Activated CD4-positive, alpha-beta T cell treated with anti-CD3 and anti-CD28 coated beads for 48 hours (primary cell): ENCODE measurements around the gene OR8A1.
"Not testable (repeated sequence)": the region's sequence is repeated elsewhere in the genome, so short reads cannot be mapped to it uniquely, and the experiment has no call there.

Experiments
- DNase-seq: peaks from one replicate; pipeline ENCODE4 v3.0.0-alpha.2; 2020

Gene OR8A1

GRCh38 chr11:124597626-124598025 lies 27.8 kb downstream of the OR8A1 start:
- no peak for DNase-seq

DNA sequence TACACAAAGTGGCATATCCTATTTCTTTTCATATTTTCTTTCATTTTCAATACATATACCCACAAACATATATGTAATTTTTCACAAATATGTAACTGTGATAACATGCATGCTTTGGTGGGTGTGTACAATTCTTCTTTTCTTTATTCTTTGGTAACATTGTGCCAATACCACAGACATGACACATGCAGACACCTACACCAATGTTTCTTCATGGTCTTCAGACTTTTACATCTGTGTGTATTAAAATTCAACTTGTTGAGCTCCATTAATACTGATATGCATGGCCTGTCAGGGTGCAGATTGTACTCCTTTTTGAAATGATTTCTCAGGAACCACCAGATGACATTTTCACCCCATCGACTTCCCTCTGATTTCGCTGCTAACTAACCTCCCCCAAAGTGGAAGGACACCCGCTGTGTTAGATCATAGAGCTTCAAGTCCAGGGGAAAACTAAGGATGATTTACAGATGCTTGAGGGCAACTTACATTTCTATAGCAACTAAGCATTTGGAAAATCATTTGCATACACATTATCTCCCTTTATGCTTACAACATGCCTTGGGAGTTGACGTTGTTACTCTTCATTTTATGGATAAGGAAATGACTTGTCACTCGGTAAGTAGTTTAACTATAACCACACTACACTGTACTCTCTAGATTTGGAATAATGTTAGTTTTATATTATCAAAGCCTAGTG lies 31.0 kb downstream of the OR8A1 start:
- no peak for DNase-seq

DNA sequence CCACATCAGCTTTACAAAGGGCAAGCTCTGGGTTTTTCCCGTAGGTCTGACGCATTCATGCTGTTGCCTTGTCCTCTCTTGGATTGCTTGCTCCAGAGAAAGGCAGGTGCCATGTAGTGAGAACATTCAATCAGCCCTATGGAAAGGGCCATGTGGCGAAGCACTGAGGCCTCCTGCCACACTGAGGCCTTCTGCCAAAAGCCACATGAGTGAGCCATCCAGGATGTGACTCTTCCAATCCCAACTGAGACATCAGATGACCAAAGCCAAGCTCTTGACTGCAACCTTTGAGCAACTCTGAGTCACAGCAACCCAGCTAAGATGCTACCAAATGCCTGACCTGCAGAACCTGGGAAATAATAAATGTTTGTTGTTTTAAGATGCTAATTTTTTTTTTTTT lies 32.4 kb downstream of the OR8A1 start:
- no peak for DNase-seq

GRCh38 chr11:124602723-124603122 lies 32.9 kb downstream of the OR8A1 start:
- not testable (repeated sequence) for DNase-seq

DNA sequence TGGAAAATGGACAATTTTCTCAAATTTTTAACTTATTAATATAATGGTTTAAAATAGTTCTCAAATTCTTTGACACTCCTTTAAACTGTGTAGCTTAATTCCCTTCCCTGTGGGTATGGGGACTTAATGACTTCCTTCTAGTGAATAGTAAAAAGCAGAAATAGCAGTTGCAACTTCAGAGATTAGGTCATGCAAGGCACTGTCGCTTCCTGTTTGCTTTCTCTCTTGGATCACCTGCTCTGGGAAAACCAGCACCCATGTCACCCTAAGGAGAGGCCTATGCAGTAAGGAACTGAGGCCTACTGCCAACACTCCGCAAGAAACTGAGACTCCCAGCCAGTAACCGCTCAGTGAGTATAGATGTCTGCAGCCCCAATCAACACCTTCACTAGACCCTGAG lies 35.9 kb downstream of the OR8A1 start:
- DNase-seq = no peak

- DNase-seq = no peak
Observed at GRCh38 chr11:124608147-124608546, 38.4 kb downstream of the OR8A1 start.

DNA sequence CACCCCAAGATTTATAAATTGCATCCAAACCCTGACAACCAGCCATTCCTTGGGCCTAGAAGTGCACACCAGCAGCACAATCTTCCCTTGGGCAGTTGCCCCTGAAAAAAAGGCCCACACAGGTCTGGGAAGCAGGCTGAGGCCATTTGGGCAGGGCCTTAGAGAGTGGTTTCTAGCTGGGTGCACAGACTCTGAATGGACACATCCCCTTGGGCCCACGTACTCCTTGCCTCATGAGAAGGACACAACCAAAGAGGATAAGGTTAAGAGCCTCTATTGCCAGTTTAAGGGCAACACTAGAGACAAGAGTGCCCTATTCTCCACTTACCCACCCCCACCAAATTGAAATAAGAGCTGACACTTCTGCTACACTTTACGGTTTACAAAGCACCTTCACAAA lies 40.5 kb downstream of the OR8A1 start:
- DNase-seq = no peak

DNA sequence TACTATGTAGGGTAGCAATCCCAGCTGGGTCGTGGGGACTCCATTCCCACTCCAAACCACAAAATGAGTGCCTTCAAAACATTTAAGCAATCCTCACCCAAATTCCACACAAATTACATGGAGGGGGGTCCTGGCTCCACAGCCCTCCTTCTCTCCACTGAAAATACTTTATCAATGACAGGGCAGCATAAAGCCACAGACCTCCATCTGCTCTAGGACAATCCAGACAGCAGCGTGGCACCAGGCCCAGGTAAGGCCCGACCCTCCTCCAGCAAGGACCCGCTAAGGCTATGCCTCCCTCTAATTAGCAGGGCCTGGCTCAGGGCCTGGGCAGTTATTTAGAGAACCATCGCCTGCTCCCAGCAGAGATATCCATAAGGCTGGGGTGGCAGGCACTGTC lies 41.3 kb downstream of the OR8A1 start, which contains the start of gene PANX3:
TSS of gene PANX3 (plus strand) at position 365 of the 400 bp plus-strand sequence. CDS start 129 bp downstream, outside the sequence.
- DNase-seq = no peak

- DNase-seq = peak; percentile 30
Observed at GRCh38 chr11:124612045-124612444, 42.2 kb downstream of the OR8A1 start.

DNA sequence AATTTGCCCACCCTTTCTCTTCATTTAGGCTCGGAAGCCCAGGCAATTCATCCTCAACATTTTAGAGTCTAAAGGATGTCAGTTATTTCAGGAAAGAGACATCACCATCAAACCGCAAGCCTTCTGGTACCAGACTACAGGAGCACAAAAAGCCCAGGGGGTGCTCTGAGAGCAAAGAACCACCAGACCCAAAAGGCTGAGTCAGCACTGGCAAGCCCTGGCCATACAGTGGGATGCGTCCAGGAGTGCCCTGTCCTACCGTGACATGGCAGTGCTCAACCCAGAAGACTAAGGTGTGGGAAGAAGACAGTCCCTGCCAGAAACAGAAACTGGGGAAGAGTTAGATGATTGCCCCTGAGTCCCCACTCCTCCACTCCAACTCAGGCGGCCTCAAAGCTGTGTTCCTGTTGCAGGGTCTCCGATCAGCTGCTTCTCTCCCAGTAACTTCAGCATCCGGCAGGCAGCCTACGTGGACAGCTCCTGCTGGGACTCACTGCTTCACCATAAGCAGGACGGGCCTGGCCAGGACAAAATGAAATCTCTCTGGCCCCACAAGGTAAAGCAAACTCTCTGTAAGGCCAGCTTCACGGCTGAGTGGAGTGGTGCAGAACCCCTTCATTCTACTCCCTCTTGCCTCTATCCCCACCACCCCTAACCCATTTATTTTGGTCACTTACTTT lies 42.9 kb downstream of the OR8A1 start:
- no peak for DNase-seq

DNA sequence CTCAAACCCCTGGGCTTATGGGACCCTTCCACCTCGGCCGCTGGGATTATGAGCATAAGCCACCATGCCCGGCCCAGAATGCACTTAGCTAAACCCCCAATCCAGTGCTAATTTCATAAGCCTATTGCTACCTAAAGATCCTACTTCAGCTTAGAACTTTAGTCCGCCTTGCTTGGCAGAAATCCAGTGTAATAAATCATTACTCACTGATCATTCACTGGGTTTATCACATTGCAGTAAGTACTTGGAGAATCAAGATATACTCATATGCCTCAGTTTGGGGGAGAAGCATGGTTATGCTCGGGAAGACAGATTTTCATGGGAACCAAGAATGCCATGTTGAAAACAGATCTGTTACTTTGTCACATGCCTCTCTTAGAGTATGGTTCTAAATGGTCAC lies 49.1 kb downstream of the OR8A1 start:
- DNase-seq = no peak
